Choroid plexus epithelial cell (primary cell): ENCODE measurements around the gene SLC38A10.

Experiments
- DNase-seq: peaks from one replicate; pipeline ENCODE4 v3.0.0-alpha.2; 2010; ENCODE audit warnings: low read depth
- H3K4me3 ChIP-seq: 2 replicates; pipeline ENCODE4 v1.5.1; 2011; ENCODE audit warnings: low read depth, mild to moderate bottlenecking, control low read depth, low read length, moderate library complexity
- TF ChIP-seq, protein P1 (sequence below): conservative IDR thresholded peaks from 2 replicates; pipeline ENCODE4 v1.5.1; 2011; ENCODE audit warnings: low read depth, mild to moderate bottlenecking, control low read depth, inconsistent platforms, low read length, moderate library complexity

SLC38A10 gene

GRCh38 chr17:81286491-81287145 is 8.5 kb downstream of the SLC38A10 start:
- no peak overlapping the region for H3K4me3 ChIP-seq
- DNase-seq = no peak
- TF ChIP-seq, protein P1, sequence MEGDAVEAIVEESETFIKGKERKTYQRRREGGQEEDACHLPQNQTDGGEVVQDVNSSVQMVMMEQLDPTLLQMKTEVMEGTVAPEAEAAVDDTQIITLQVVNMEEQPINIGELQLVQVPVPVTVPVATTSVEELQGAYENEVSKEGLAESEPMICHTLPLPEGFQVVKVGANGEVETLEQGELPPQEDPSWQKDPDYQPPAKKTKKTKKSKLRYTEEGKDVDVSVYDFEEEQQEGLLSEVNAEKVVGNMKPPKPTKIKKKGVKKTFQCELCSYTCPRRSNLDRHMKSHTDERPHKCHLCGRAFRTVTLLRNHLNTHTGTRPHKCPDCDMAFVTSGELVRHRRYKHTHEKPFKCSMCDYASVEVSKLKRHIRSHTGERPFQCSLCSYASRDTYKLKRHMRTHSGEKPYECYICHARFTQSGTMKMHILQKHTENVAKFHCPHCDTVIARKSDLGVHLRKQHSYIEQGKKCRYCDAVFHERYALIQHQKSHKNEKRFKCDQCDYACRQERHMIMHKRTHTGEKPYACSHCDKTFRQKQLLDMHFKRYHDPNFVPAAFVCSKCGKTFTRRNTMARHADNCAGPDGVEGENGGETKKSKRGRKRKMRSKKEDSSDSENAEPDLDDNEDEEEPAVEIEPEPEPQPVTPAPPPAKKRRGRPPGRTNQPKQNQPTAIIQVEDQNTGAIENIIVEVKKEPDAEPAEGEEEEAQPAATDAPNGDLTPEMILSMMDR = no peak

- no peak for DNase-seq
- TF ChIP-seq, protein P1 = no peak
- peak overlapping the region; percentile 58 for H3K4me3 ChIP-seq
Measured at GRCh38 chr17:81285894-81286293, 9.2 kb downstream of the SLC38A10 start.

DNA sequence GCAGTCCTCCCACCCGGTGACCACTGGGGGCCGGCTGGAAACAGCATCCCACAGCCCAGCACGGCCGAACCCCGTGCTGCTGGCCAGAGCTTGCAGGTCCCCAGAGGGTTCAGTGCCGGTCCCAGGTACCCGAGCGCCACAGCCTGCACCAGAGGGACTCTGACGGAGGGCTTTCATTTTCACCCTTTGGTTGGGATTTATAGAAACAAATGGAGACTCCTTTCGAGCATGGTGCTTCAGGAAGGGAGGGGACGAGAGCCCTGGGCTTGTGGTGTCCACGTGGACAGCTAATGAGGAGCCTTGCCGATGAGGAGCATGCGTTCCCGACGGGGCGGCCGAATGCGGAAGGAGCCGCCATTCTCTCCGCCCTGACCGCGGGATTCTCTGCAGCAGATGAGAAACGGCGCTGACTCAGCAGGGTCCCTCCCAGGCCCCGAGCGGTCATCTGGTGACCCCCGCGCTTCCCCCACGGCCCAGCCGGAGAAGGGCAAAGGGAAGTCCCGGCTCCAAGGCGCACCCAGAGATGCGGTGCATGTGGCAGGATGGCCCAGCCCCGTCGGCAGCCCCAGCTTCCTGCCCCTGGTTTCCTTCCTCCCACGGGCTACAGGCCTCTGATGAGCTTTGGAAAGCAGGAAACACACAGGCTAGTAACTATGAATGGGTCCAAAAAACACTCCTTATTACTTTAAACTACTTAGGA is 9.8 kb downstream of the SLC38A10 start:
- peak; percentile 71 for DNase-seq
- H3K4me3 ChIP-seq = peak overlapping the region; percentile 58
- TF ChIP-seq, protein P1 = no peak

- TF ChIP-seq, protein P1 = no peak
- H3K4me3 ChIP-seq = no peak overlapping the region
- no peak for DNase-seq
Measured at GRCh38 chr17:81282876-81283275, 12.2 kb downstream of the SLC38A10 start.

- TF ChIP-seq, protein P1 = no peak
- no peak for DNase-seq
Measured at GRCh38 chr17:81282141-81282540, 13.0 kb downstream of the SLC38A10 start.

DNA sequence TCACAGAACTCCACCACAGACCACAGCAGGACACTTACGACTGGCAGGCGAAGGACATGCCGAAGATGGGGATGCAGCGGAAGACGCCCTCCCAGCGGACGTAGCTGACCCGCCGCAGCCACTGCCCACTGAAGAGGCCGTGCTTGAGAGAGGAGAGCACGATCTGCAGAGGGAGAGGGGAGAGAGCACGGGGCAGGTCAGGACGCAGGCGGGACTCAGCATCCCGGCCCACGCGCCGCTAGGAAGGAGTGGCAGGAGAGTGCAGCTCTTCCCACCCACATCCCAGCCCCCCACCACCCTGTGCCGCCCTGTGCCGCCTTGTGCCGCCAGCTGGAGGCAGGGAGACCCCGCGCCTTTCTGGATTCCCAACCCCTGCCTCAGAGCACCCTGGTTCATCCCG is 14.5 kb downstream of the SLC38A10 start:
- H3K4me3 ChIP-seq = no peak overlapping the region
- TF ChIP-seq, protein P1 = no peak
- DNase-seq = no peak

More at GRCh38 chr17:81282141-81282540, 13.0 kb downstream of the SLC38A10 start:
- H3K4me3 ChIP-seq = no peak overlapping the region
